Measurements from ENCODE around the gene RAB3B.

Gene RAB3B

GRCh38 chr1:51871351-51871975, 119.0 kb downstream of the RAB3B start:
- DNase-seq (ENCODE audit: low read depth) = no peak
- TF ChIP-seq, protein P1, sequence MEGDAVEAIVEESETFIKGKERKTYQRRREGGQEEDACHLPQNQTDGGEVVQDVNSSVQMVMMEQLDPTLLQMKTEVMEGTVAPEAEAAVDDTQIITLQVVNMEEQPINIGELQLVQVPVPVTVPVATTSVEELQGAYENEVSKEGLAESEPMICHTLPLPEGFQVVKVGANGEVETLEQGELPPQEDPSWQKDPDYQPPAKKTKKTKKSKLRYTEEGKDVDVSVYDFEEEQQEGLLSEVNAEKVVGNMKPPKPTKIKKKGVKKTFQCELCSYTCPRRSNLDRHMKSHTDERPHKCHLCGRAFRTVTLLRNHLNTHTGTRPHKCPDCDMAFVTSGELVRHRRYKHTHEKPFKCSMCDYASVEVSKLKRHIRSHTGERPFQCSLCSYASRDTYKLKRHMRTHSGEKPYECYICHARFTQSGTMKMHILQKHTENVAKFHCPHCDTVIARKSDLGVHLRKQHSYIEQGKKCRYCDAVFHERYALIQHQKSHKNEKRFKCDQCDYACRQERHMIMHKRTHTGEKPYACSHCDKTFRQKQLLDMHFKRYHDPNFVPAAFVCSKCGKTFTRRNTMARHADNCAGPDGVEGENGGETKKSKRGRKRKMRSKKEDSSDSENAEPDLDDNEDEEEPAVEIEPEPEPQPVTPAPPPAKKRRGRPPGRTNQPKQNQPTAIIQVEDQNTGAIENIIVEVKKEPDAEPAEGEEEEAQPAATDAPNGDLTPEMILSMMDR (conservative IDR thresholded peaks at IDR 0.05; ENCODE audit: low read depth, low read length) = no peak
- no peak overlapping the region for H3K4me3 ChIP-seq (ENCODE audit: low read length)

DNA sequence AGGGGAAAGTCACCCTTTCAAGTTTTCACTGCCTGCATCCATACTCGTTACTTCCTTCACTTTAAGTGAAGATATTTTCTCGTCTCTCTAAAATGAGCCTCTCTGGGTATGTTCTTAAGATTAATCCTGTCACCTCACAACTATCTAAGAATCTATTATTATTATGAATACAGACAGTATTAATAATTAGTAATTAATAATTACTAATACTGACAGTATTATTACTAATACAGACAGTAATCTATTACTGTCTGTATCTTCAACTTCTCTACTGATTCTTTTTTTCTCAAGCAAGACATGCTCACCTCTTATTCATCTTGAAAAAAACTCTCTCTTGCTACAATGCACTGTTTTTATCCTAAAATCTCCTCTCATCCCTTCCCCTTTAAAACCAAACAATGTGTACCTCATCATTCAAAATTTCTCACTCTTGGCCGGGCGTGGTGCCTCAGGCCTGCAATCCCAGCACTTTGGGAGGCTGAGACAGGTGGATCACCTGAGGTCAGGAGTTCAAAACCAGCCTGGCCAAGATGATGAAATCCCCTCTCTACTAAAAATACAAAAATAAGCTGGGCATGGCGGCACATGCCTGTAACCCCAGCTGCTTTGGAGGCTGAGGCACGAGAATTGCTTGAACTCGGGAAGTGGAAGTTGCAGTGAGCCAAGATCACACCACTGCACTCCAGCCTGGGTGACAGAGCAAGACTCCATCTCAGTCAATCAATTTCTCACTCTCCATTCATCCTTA, 119.7 kb downstream of the RAB3B start:
- DNase-seq (ENCODE audit: low read depth) = no peak
- no peak overlapping the region for H3K4me3 ChIP-seq (ENCODE audit: low read length)
- TF ChIP-seq, protein P1 (conservative IDR thresholded peaks at IDR 0.05; ENCODE audit: low read depth, low read length) = no peak

- H3K4me3 ChIP-seq (ENCODE audit: low read length) = no peak overlapping the region
- TF ChIP-seq, protein P1 (conservative IDR thresholded peaks at IDR 0.05; ENCODE audit: low read depth, low read length) = no peak
- no peak for DNase-seq (ENCODE audit: low read depth)
Measured at GRCh38 chr1:51867479-51868232, 122.8 kb downstream of the RAB3B start.

- no peak for DNase-seq (ENCODE audit: low read depth)
- TF ChIP-seq, protein P1 (conservative IDR thresholded peaks at IDR 0.05; ENCODE audit: low read depth, low read length) = no peak
- no peak overlapping the region for H3K4me3 ChIP-seq (ENCODE audit: low read length)
Measured at GRCh38 chr1:51863384-51863783, 127.1 kb downstream of the RAB3B start.

DNA sequence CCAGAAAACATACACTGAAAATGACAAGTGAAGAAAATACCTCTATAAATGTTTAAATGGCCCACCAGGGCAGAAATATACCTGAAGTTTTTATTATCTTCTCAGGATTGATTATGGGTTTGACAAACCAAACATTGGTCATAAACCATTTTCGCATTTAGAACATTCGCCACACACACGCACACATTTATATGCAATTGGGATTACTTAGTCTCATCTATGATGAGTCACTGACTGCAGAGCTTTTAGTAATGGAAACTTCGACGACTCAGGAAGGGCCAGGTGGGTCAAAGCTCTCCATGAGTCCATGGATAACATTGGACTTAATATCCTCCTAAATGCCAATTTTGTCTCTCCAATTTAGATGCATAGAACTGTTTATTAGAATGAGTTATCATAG, 128.8 kb downstream of the RAB3B start:
- DNase-seq (ENCODE audit: low read depth) = no peak
- TF ChIP-seq, protein P1 (conservative IDR thresholded peaks at IDR 0.05; ENCODE audit: low read depth, low read length) = no peak

DNA sequence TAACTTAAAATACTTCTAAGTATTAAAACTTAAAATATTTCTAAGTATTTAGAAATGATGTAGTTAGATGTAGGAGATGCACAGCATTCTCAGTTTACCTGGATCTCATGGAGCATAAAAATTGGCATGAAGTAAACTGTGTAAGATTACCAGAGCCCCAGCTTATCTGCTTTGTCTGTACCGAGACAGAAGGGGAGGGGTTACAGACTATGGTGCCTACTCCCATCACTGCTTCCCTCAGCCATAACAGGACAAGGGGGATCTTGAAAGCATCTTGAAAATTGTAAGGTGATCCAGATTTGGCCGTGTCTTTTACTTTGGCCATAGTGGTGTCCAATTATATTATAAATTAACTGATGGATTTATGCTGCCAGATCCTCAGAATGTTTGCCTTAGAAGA, 130.8 kb downstream of the RAB3B start:
- no peak overlapping the region for H3K4me3 ChIP-seq (ENCODE audit: low read length)
- no peak for DNase-seq (ENCODE audit: low read depth)
- TF ChIP-seq, protein P1 (conservative IDR thresholded peaks at IDR 0.05; ENCODE audit: low read depth, low read length) = no peak

More for the DNA sequence above, 128.8 kb downstream of the RAB3B start:
- H3K4me3 ChIP-seq (ENCODE audit: low read length) = no peak overlapping the region
